ENCODE measurements around the gene ZNF511.
A peak's percentile ranks its signal among the peaks of the same experiment; 100 is the strongest.

The ZNF511 gene

GRCh38 chr10:133292919-133293809, 15.6 kb upstream of the ZNF511 start:
- Mint-ChIP-seq H3K27ac (no peak overlapping the region), H3K9me3 (no peaks in the 10 kb centered on the region), H3K27me3 (ENCODE audit: low read depth, poor library complexity) (no peaks in the 10 kb centered on the region), H3K4me1 (no peaks in the 10 kb centered on the region), H3K36me3 (ENCODE audit: low read depth) (peaks cover 48% of the 10 kb centered on the region), H3K4me3 (no peak overlapping the region)
- TF ChIP-seq, protein P1, sequence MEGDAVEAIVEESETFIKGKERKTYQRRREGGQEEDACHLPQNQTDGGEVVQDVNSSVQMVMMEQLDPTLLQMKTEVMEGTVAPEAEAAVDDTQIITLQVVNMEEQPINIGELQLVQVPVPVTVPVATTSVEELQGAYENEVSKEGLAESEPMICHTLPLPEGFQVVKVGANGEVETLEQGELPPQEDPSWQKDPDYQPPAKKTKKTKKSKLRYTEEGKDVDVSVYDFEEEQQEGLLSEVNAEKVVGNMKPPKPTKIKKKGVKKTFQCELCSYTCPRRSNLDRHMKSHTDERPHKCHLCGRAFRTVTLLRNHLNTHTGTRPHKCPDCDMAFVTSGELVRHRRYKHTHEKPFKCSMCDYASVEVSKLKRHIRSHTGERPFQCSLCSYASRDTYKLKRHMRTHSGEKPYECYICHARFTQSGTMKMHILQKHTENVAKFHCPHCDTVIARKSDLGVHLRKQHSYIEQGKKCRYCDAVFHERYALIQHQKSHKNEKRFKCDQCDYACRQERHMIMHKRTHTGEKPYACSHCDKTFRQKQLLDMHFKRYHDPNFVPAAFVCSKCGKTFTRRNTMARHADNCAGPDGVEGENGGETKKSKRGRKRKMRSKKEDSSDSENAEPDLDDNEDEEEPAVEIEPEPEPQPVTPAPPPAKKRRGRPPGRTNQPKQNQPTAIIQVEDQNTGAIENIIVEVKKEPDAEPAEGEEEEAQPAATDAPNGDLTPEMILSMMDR (IDR thresholded peaks at IDR 0.05) = no peak
- DNase-seq = no peak

GRCh38 chr10:133293810-133294119, 14.9 kb upstream of the ZNF511 start:
- H3K27me3 Mint-ChIP-seq (ENCODE audit: low read depth, poor library complexity) = no peaks in the 10 kb centered on the region
- TF ChIP-seq, protein P1 (IDR thresholded peaks at IDR 0.05) = no peak
- no peaks in the 10 kb centered on the region for H3K4me1 Mint-ChIP-seq
- H3K4me3 Mint-ChIP-seq = no peak overlapping the region
- no peak for DNase-seq
- H3K27ac Mint-ChIP-seq = no peak overlapping the region
- peaks cover 50% of the 10 kb centered on the region for H3K36me3 Mint-ChIP-seq (ENCODE audit: low read depth)
- no peaks in the 10 kb centered on the region for H3K9me3 Mint-ChIP-seq

- Mint-ChIP-seq H3K36me3 (ENCODE audit: low read depth) (peaks cover 49% of the 10 kb centered on the region), H3K27me3 (ENCODE audit: low read depth, poor library complexity) (no peaks in the 10 kb centered on the region), H3K27ac (peak overlapping the region; percentile 77), H3K9me3 (no peaks in the 10 kb centered on the region), H3K4me1 (no peaks in the 10 kb centered on the region), H3K4me3 (no peak overlapping the region)
- no peak for DNase-seq
- TF ChIP-seq, protein P1 (IDR thresholded peaks at IDR 0.05) = no peak
Observed at GRCh38 chr10:133294189-133294588, 14.5 kb upstream of the ZNF511 start.

DNA sequence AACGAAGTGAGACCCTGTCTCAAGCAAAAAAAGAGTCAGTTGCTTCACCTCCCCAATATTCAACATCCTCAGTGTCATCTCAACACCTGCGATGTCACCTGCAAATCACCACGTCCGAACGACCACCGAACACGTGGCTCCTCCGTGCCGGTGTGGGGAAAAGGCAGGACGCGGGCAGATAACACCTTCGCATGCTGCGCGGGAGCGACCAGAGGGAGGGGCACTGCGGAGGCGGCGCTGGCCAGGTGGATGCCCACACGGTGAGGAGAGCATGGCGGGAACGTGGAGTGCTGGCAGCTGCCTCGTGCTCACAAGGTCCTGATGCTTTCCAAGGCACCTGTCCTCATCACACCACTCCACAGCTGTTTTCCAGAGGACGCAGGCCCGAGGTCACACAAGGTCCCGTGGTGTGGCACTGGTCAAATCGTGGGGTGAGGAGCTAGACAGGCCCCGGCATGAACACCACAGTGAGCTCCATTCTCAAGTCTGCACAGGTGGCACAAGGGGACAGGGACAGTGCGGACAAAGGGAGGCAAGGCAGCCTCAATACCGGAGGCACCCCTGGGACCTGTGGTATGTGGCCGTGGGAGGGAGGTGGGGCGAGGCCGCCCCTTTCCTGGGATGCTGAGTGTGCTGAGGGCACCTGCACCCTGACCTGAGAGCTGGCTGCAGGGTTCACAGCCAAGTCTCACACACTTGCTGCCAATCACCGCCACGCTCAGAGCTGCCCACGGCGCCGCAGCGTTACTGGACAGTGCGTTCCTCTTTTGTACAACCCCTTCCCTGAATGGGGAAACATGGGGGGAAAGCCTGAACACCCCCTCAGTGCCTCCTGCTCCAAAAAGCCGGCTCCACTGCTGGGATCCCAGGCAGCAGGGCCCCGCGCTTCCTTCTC, 13.0 kb upstream of the ZNF511 start:
- Mint-ChIP-seq H3K4me3 (no peak overlapping the region), H3K27ac (no peak overlapping the region), H3K4me1 (no peaks in the 10 kb centered on the region), H3K9me3 (no peaks in the 10 kb centered on the region), H3K27me3 (ENCODE audit: low read depth, poor library complexity) (no peaks in the 10 kb centered on the region), H3K36me3 (ENCODE audit: low read depth) (peaks cover 50% of the 10 kb centered on the region)
- no peak for DNase-seq
- TF ChIP-seq, protein P1 (IDR thresholded peaks at IDR 0.05) = no peak

DNA sequence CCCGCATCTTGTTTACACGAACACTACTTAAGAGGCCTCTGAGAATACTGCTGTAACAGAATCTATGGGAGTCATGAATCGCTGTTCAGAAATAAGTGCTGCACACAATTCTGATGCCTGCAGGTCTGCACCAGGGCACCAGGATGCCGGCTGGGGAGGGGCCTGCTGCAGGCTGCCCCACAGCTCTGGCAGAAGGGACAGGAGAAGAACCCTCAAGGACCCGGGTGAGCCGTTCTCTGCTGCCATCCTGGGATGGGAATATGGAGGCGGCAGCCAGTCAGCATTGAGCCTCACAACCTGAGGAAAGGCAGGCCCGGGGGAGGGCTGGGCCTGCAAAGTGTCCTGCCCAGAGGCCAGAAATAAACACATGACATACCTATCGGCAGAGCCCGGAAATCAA, 11.2 kb upstream of the ZNF511 start:
- H3K9me3 Mint-ChIP-seq = no peaks in the 10 kb centered on the region
- H3K27me3 Mint-ChIP-seq (ENCODE audit: low read depth, poor library complexity) = no peaks in the 10 kb centered on the region
- TF ChIP-seq, protein P1 (IDR thresholded peaks at IDR 0.05) = no peak
- DNase-seq = no peak
- H3K36me3 Mint-ChIP-seq (ENCODE audit: low read depth) = peaks cover 52% of the 10 kb centered on the region
- no peak overlapping the region for H3K4me3 Mint-ChIP-seq
- no peaks in the 10 kb centered on the region for H3K4me1 Mint-ChIP-seq
- no peak overlapping the region for H3K27ac Mint-ChIP-seq

Measured in nephron progenitor cell (in vitro differentiated cells).